Brain microvascular endothelial cell (primary cell): ENCODE measurements around the gene THEM4.

Experiments
- DNase-seq: peaks from one replicate; pipeline ENCODE4 v3.0.0-alpha.2; 2020
- H3K27ac ChIP-seq: fragments of 250-450 bp; sonication (Bioruptor Pico); 2 replicates; pipeline ENCODE4 v1.5.1; 2020; ENCODE audit warnings: mild to moderate bottlenecking, moderate library complexity
- H3K27me3 ChIP-seq: fragments of 250-450 bp; sonication (Bioruptor Pico); replicated peaks from 2 replicates; pipeline ENCODE4 v1.5.1; 2020; ENCODE audit warnings: mild to moderate bottlenecking
- H3K36me3 ChIP-seq: fragments of 250-450 bp; sonication (Bioruptor Pico); replicated peaks from 2 replicates; pipeline ENCODE4 v1.5.1; 2020; ENCODE audit warnings: mild to moderate bottlenecking
- H3K4me3 ChIP-seq: 2 replicates; pipeline ENCODE4 v1.5.1; 2011; ENCODE audit warnings: low read depth, mild to moderate bottlenecking, control low read depth, low read length, moderate library complexity
- CTCF ChIP-seq: IDR thresholded peaks from 2 replicates; pipeline ENCODE4 v1.5.1; 2011; ENCODE audit warnings: low read depth, mild to moderate bottlenecking, moderate library complexity, low read length, control low read depth, inconsistent platforms; ENCODE audit errors: missing control alignments
- in situ Hi-C: cut with HindIII; loops from 2 replicates; pipeline ENCODE4 v1.10.0; 2017; ENCODE audit warnings: low sequenced_read_pairs, low pct_ligation_motif_present

THEM4 gene

GRCh38 chr1:151833172-151833900 is 76.0 kb downstream of the THEM4 start:
- H3K36me3 ChIP-seq: no peaks in the 10 kb centered on the region
- in situ Hi-C loops: no loop called here
- no peak overlapping the region for H3K27ac ChIP-seq
- H3K4me3 ChIP-seq: no peak overlapping the region
- peaks cover 7% of the 10 kb centered on the region for H3K27me3 ChIP-seq
- no peak for DNase-seq
- no peak for TF ChIP-seq CTCF

GRCh38 chr1:151832318-151832980 is 76.9 kb downstream of the THEM4 start:
- Histone ChIP-seq H3K27me3 (no peaks in the 10 kb centered on the region), H3K4me3 (no peak overlapping the region), H3K36me3 (no peaks in the 10 kb centered on the region), H3K27ac (no peak overlapping the region)
- in situ Hi-C loops: no loop called here
- no peak for DNase-seq
- no peak for TF ChIP-seq CTCF

GRCh38 chr1:151831605-151832004 is 77.7 kb downstream of the THEM4 start, which contains the start of gene RORC:
Gene RORC (minus strand): TSS chr1:151831802. CDS start chr1:151831764, 38 bp downstream.
- no peak within 1 kb of the TSS for H3K4me3 ChIP-seq
- in situ Hi-C loops: no loop called here
- no peaks in the 10 kb centered on the region for H3K27me3 ChIP-seq
- H3K36me3 ChIP-seq: no peaks in the 10 kb centered on the region
- DNase-seq: no peak
- no peak for TF ChIP-seq CTCF
- H3K27ac ChIP-seq: no peak within 1 kb of the TSS

- H3K36me3 ChIP-seq: no peaks in the 10 kb centered on the region
- H3K27me3 ChIP-seq: no peaks in the 10 kb centered on the region
- H3K4me3 ChIP-seq: no peak overlapping the region
- no peak for DNase-seq
- TF ChIP-seq CTCF: no peak
- in situ Hi-C loops: no loop called here
- H3K27ac ChIP-seq: no peak overlapping the region
Observed at GRCh38 chr1:151831256-151831591, 78.1 kb downstream of the THEM4 start.

GRCh38 chr1:151830055-151830454 is 79.3 kb downstream of the THEM4 start:
- no peak for TF ChIP-seq CTCF
- Histone ChIP-seq H3K27me3 (no peaks in the 10 kb centered on the region), H3K4me3 (no peak overlapping the region), H3K27ac (no peak overlapping the region), H3K36me3 (no peaks in the 10 kb centered on the region)
- no peak for DNase-seq
- in situ Hi-C loops: no loop called here
